ENCODE results near the gene GRAMD2A. TPM values are rescaled to one million over a fixed set of nuclear protein-coding genes. Genes with fewer than 3 reads are reported as not detected.

GRAMD2A gene
- total RNA-seq, 1 experiment from 2014 or later: 1.3 TPM

- no peaks in the 10 kb centered on the region for H3K79me2 ChIP-seq (ENCODE audit: insufficient read depth, low read length)
- no peak overlapping the region for H4K5ac ChIP-seq (ENCODE audit: insufficient read length, low read depth, low read length)
- no peak for DNase-seq
Measured at GRCh38 chr15:72207558-72208085, 10.0 kb upstream of the GRAMD2A start.

More at GRCh38 chr15:72207558-72208085, 10.0 kb upstream of the GRAMD2A start:
- H3K56ac ChIP-seq (ENCODE audit: insufficient read length, low read depth, low read length): no peak overlapping the region
- Mint-ChIP-seq H3K4me3 (no peak overlapping the region), H3K4me1 (no peaks in the 10 kb centered on the region), H3K36me3 (ENCODE audit: insufficient read depth in 1 of 3, low read depth in 3 of 3) (peaks cover 73 to 99% (median 99%) of the 10 kb centered on the region in 3 experiments), H3K9me3 (no peaks in the 10 kb centered on the region), H3K27ac (no peak overlapping the region), H3K27me3 (ENCODE audit: low read depth) (no peaks in the 10 kb centered on the region)
- H3K4ac ChIP-seq (ENCODE audit: low read depth, low read length): no peak overlapping the region
- no peaks in the 10 kb centered on the region for H3K23me2 ChIP-seq (ENCODE audit: insufficient read length, low read depth, low read length, poor library complexity, severe bottlenecking)
- H3K9ac ChIP-seq (ENCODE audit: extremely low read depth, insufficient read length, low read length): no peak overlapping the region
- H3K14ac ChIP-seq (ENCODE audit: insufficient read depth, low read length): no peak overlapping the region
- no peaks in the 10 kb centered on the region for H3K27me3 ChIP-seq (ENCODE audit: insufficient read depth, low read length)
- no peak overlapping the region for H2BK120ac ChIP-seq (ENCODE audit: low read depth, low read length, poor library complexity, severe bottlenecking)
- no peak overlapping the region for H2BK20ac ChIP-seq (ENCODE audit: low read depth, low read length, poor library complexity, severe bottlenecking)
- H2BK12ac ChIP-seq (ENCODE audit: insufficient read length, low read depth, low read length): no peak overlapping the region
- H2BK15ac ChIP-seq (ENCODE audit: low read depth, low read length): no peak overlapping the region
- H3K18ac ChIP-seq (ENCODE audit: insufficient read length, low read depth, low read length): no peak overlapping the region
- H3K79me1 ChIP-seq (ENCODE audit: insufficient read depth, low read depth, low read length, poor library complexity, severe bottlenecking): no peaks in the 10 kb centered on the region
- no peak overlapping the region for H3K23ac ChIP-seq (ENCODE audit: insufficient read length, low read depth, low read length)
- no peaks in the 10 kb centered on the region for H3K4me1 ChIP-seq (ENCODE audit: insufficient read depth, low read length)
- no peaks in the 10 kb centered on the region for H3K9me3 ChIP-seq (ENCODE audit: control insufficient read depth, low read depth, low read length)
- no peak for TF ChIP-seq CTCF (conservative IDR thresholded peaks at IDR 0.05)
- no peak overlapping the region for H2AFZ ChIP-seq (ENCODE audit: low read length)
- no peaks in the 10 kb centered on the region for H4K20me1 ChIP-seq (ENCODE audit: control insufficient read depth, insufficient read depth, insufficient read length)
- no peak overlapping the region for H3K4me2 ChIP-seq (ENCODE audit: insufficient read depth, insufficient read length, low read length)
- H2AK5ac ChIP-seq (ENCODE audit: insufficient read length, low read length): no peak overlapping the region
- no peak overlapping the region for H3K27ac ChIP-seq (ENCODE audit: insufficient read length, low read depth, low read length)
- H4K91ac ChIP-seq (ENCODE audit: insufficient read length, low read depth, low read length): no peak overlapping the region
- no peak overlapping the region for H3T11ph ChIP-seq (ENCODE audit: low read length)
- H4K8ac ChIP-seq (replicated peaks; ENCODE audit: insufficient read length, low read depth, low read length): no peak overlapping the region
- H2BK5ac ChIP-seq (ENCODE audit: insufficient read length, low read length): no peak overlapping the region
